ENCODE results near the gene IFI44.

DNA sequence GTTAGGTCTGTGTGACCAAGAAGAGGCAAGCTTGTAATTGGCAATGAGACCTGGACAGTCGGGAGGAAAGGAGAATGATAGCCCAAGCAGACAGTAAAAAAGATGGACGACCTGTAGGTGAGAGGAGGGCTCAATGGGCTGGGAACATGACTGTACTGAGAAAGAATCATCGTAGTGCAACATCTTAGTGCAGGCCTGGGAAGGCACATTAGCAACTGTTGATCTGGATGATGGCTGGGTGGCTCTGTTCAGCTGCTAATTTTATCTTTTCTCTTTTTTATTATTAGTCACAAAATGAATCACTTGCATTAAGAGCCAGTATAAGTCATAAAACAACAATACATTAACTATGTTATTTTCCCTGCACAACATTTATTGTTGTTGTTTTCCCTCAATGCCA, 32.9 kb downstream of the IFI44 start:
- TF ChIP-seq USF2 (IDR thresholded peaks at IDR 0.05; ENCODE audit: low read length), result no peak
- TF ChIP-seq ZNF274 (IDR thresholded peaks at IDR 0.05; ENCODE audit: borderline replicate concordance, extremely low read depth, low read length), result no peak
- TF ChIP-seq, protein P1, sequence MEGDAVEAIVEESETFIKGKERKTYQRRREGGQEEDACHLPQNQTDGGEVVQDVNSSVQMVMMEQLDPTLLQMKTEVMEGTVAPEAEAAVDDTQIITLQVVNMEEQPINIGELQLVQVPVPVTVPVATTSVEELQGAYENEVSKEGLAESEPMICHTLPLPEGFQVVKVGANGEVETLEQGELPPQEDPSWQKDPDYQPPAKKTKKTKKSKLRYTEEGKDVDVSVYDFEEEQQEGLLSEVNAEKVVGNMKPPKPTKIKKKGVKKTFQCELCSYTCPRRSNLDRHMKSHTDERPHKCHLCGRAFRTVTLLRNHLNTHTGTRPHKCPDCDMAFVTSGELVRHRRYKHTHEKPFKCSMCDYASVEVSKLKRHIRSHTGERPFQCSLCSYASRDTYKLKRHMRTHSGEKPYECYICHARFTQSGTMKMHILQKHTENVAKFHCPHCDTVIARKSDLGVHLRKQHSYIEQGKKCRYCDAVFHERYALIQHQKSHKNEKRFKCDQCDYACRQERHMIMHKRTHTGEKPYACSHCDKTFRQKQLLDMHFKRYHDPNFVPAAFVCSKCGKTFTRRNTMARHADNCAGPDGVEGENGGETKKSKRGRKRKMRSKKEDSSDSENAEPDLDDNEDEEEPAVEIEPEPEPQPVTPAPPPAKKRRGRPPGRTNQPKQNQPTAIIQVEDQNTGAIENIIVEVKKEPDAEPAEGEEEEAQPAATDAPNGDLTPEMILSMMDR (IDR thresholded peaks at IDR 0.05; ENCODE audit: control extremely low read depth in 1 of 3, insufficient read depth in 1 of 3, low read depth in 1 of 3, low read length in 3 of 3), result no peak
- no peak for TF ChIP-seq MAX (IDR thresholded peaks at IDR 0.05)
- no peak for TF ChIP-seq CHD2 (IDR thresholded peaks at IDR 0.05; ENCODE audit: low read length)
- no peak for TF ChIP-seq SIN3A (conservative IDR thresholded peaks at IDR 0.05 in 1 of 2, IDR thresholded peaks at IDR 0.05 in 1 of 2; ENCODE audit: low read depth in 1 of 2, low read length in 2 of 2)
- no peak for TF ChIP-seq EP300 (IDR thresholded peaks at IDR 0.05; ENCODE audit: borderline replicate concordance in 1 of 2, low read depth in 2 of 2, low read length in 2 of 2)
- no peak for TF ChIP-seq EZH2 (IDR thresholded peaks at IDR 0.05; ENCODE audit: low read depth, low read length, severe bottlenecking)
- no peak for TF ChIP-seq SUZ12 (IDR thresholded peaks at IDR 0.05; ENCODE audit: low read length)
- TF ChIP-seq TBP (IDR thresholded peaks at IDR 0.05; ENCODE audit: low read depth, low read length), result no peak
